NCI-H2227 (cell line): Measurements from ENCODE around the gene DPPA3.
"Not testable (repeated sequence)": the region's sequence is repeated elsewhere in the genome, so short reads cannot be mapped to it uniquely, and the experiment has no call there.

Source experiments
- DNase-seq: peaks from one replicate; lab custom pipeline; 2025; ENCODE audit not compliant: unreplicated experiment; lab: John Stamatoyannopoulos, UW

The DPPA3 gene

GRCh38 chr12:7711133-7711532 is at the start of gene DPPA3:
Gene DPPA3, plus strand, starts transcription at chr12:7711433. Its CDS starts 138 bp downstream, at chr12:7711571.
- no peak for DNase-seq

GRCh38 chr12:7661741-7662140 is 49.5 kb upstream of the DPPA3 start:
- no peak for DNase-seq

- DNase-seq, result no peak
Observed at GRCh38 chr12:7666595-7666994, 44.6 kb upstream of the DPPA3 start.

- DNase-seq, result no peak
Observed at GRCh38 chr12:7667125-7667524, 44.1 kb upstream of the DPPA3 start.

GRCh38 chr12:7668171-7668570 is 43.1 kb upstream of the DPPA3 start:
- DNase-seq, result no peak

- not testable (repeated sequence) for DNase-seq
Observed at GRCh38 chr12:7675455-7675854, 35.8 kb upstream of the DPPA3 start.

GRCh38 chr12:7677432-7677888 is 33.8 kb upstream of the DPPA3 start:
- not testable (repeated sequence) for DNase-seq

GRCh38 chr12:7678744-7679143 is 32.5 kb upstream of the DPPA3 start:
- no peak for DNase-seq

- DNase-seq, result no peak
Observed at GRCh38 chr12:7679251-7680045, 31.8 kb upstream of the DPPA3 start.

- no peak for DNase-seq
Observed at GRCh38 chr12:7681535-7681934, 29.7 kb upstream of the DPPA3 start.

GRCh38 chr12:7693793-7694192 is 17.4 kb upstream of the DPPA3 start:
- DNase-seq, result no peak

- DNase-seq, result no peak
Observed at GRCh38 chr12:7694556-7695236, 16.5 kb upstream of the DPPA3 start.

- no peak for DNase-seq
Observed at GRCh38 chr12:7695237-7695560, 16.0 kb upstream of the DPPA3 start.

- no peak for DNase-seq
Observed at GRCh38 chr12:7695566-7696197, 15.6 kb upstream of the DPPA3 start, which contains the start of gene GDF3. Gene GDF3, minus strand, starts transcription at chr12:7695775. Its CDS starts 47 bp downstream, at chr12:7695728.

- DNase-seq, result no peak
Observed at GRCh38 chr12:7705846-7706245, 5.4 kb upstream of the DPPA3 start.

GRCh38 chr12:7709969-7710675 is 1.1 kb upstream of the DPPA3 start:
- no peak for DNase-seq

GRCh38 chr12:7712841-7713442 is 1.7 kb downstream of the DPPA3 start:
- no peak for DNase-seq

- no peak for DNase-seq
Observed at GRCh38 chr12:7716381-7716780, 5.1 kb downstream of the DPPA3 start.

- no peak for DNase-seq
Observed at GRCh38 chr12:7719946-7720730, 8.9 kb downstream of the DPPA3 start.

GRCh38 chr12:7723926-7724325 is 12.7 kb downstream of the DPPA3 start:
- no peak for DNase-seq
